Calu3 (cell line): ENCODE results near the gene LDAH. TPM values are rescaled to one million over a fixed set of nuclear protein-coding genes. Genes with fewer than 3 reads are reported as not detected.

Experiments
- BruUV-seq: library from RNA; stranded (reverse); fragments of 400-500 nt; replicated peaks from 2 replicates; lab custom pipeline; 2021; lab: Mats Ljungman, UMichigan
- CTCF ChIA-PET: fragments of 300-600 bp; sonication (Branson Sonifier 250); formaldehyde crosslinking; loops from one replicate; lab custom pipeline; 2022; ENCODE audit warnings: antibody characterized with exemption; lab: Charles Lee
- DNase-seq: peaks from one replicate; pipeline ENCODE4 v3.0.0; 2022
- H3K27ac Mint-ChIP-seq: one replicate; pipeline ENCODE4 v1.8.0; 2022; ENCODE audit warnings: mixed read lengths; ENCODE audit not compliant: unreplicated experiment
- H3K27me3 Mint-ChIP-seq: one replicate; pipeline ENCODE4 v1.8.0; 2022; ENCODE audit warnings: mixed read lengths; ENCODE audit not compliant: unreplicated experiment
- H3K36me3 Mint-ChIP-seq: one replicate; pipeline ENCODE4 v1.8.0; 2022; ENCODE audit warnings: mild to moderate bottlenecking, moderate library complexity, mixed read lengths; ENCODE audit not compliant: insufficient read depth, unreplicated experiment
- H3K4me1 Mint-ChIP-seq: one replicate; pipeline ENCODE4 v1.8.0; 2022; ENCODE audit warnings: mild to moderate bottlenecking, low read depth, mixed read lengths; ENCODE audit not compliant: unreplicated experiment
- H3K4me3 Mint-ChIP-seq: one replicate; pipeline ENCODE4 v1.8.0; 2022; ENCODE audit warnings: mild to moderate bottlenecking, low read depth, moderate library complexity, mixed read lengths; ENCODE audit not compliant: unreplicated experiment
- H3K9me3 Mint-ChIP-seq: one replicate; pipeline ENCODE4 v1.8.0; 2022; ENCODE audit warnings: low read depth, mixed read lengths; ENCODE audit not compliant: unreplicated experiment
- intact Hi-C: fragments of 100-400 bp; cut with micrococcal nuclease; formaldehyde crosslinking; loops from one replicate; pipeline ENCODE4 v1.10.0; 2022; ENCODE audit not compliant: unreplicated experiment
- total RNA-seq: library from RNA; stranded (reverse); gene quantifications from 2 replicates; pipeline ENCODE4 v1.2.3, GENCODE V29; 2022
- TF ChIP-seq, protein P1 (sequence below): fragments of 200-600 bp; IDR thresholded peaks from one replicate; pipeline ENCODE4 v1.8.0; 2022; ENCODE audit warnings: antibody characterized with exemption; ENCODE audit not compliant: unreplicated experiment

Gene LDAH
- total RNA-seq, 1 experiment from 2014 or later = 18.1 TPM

DNA sequence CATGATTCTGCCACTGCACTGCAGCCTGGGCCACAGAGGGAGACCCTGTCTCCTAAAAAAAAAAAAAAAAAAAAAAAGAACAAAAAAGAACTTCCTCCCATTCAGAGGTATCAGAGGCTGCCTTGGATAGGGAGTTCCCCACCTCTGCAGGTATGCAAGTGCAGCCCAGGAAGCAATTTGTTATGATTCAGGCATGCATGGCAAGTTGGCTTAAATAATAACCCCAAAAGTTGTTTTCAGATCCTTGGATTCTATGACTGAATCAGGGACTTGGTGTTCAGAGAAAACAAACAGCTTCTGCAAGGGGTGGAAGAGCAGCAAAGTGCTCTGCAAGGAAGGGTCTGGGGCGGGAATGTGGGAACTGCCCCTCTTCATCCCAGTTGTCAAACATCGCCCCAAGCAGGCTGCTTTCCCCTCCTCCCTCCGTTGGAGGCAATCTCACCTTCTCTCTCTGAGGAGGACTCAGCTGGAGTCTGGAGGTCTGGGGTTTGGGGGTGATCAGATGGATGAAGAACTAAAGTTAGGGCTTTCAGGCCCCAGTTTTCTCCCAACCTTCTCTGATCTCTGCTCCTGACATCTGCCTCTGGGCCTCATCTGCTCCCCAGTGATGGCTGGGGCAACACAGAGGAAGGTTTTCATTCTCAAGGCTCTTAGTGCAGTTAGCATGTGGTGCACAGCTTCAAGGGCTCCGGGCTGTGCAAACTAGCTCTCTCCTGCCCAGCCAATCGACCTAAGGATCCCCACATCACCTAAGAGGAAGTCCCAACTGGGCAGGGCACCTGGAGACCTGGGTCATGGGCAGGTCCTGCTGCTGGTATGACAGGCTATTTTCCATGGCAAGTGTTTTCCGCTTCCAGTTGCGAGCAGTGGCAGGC is 159.5 kb downstream of the LDAH start:
- H3K4me1 Mint-ChIP-seq = peaks cover 20% of the 10 kb centered on the region
- BruUV-seq = no TSS peak
- H3K9me3 Mint-ChIP-seq = no peaks in the 10 kb centered on the region
- H3K4me3 Mint-ChIP-seq = no peak overlapping the region
- CTCF ChIA-PET = interaction anchor here (0.7 to 1.7 kb wide), 4 partner anchors 12 to 470 kb away, joined by 3 to 5 read pairs (median 4); partner anchors contain the start of gene HS1BP3
- intact Hi-C loops = loop anchor here (5.0 kb wide), 2 partner anchors 94 to 254 kb away; no protein-coding TSS in a partner anchor
- TF ChIP-seq, protein P1, sequence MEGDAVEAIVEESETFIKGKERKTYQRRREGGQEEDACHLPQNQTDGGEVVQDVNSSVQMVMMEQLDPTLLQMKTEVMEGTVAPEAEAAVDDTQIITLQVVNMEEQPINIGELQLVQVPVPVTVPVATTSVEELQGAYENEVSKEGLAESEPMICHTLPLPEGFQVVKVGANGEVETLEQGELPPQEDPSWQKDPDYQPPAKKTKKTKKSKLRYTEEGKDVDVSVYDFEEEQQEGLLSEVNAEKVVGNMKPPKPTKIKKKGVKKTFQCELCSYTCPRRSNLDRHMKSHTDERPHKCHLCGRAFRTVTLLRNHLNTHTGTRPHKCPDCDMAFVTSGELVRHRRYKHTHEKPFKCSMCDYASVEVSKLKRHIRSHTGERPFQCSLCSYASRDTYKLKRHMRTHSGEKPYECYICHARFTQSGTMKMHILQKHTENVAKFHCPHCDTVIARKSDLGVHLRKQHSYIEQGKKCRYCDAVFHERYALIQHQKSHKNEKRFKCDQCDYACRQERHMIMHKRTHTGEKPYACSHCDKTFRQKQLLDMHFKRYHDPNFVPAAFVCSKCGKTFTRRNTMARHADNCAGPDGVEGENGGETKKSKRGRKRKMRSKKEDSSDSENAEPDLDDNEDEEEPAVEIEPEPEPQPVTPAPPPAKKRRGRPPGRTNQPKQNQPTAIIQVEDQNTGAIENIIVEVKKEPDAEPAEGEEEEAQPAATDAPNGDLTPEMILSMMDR = no peak
- H3K36me3 Mint-ChIP-seq = no peaks in the 10 kb centered on the region
- H3K27me3 Mint-ChIP-seq = peaks cover 92% of the 10 kb centered on the region
- no peak overlapping the region for H3K27ac Mint-ChIP-seq
- DNase-seq = no peak

DNA sequence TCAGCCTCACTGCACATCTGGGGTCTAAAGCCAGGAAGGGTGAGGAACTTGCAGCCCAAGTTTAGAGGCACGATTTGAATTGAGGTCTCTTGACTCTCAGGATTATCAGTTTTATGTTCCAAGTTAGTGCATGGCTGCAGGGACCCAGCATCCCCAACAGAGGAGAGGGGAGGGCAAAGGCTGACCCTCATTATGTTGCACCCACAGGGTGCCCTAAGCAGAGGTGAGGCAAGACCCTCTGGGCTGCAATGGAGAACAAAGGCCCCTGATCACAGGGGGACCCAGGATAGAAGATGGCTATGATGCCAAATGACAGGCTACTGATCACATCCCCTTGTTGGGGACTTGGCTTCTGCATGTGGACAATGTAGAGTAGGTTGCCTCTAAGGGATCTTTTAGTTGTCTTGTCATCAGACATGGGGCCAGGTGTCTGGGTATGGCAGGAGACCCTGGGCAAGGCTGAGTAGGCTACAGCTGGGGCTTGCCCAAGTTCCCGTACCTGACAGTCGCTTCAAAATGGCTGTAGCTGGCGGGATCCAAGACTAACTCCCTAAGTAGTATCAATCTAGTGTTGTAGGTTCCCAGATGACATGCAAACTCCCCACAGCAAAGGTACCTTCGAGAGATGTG is 160.5 kb downstream of the LDAH start:
- CTCF ChIA-PET = interaction anchor here (0.9 to 2.0 kb wide), 6 partner anchors 11 to 301 kb away, joined by 4 to 38 read pairs (median 8); partner anchors contain the start of gene HS1BP3
- no TSS peak for BruUV-seq
- peaks cover 20% of the 10 kb centered on the region for H3K4me1 Mint-ChIP-seq
- TF ChIP-seq, protein P1 = no peak
- DNase-seq = no peak
- no peaks in the 10 kb centered on the region for H3K36me3 Mint-ChIP-seq
- H3K27ac Mint-ChIP-seq = no peak overlapping the region
- peaks cover 92% of the 10 kb centered on the region for H3K27me3 Mint-ChIP-seq
- intact Hi-C loops = loop anchor here (5.0 kb wide), 2 partner anchors 95 to 255 kb away; no protein-coding TSS in a partner anchor
- H3K4me3 Mint-ChIP-seq = no peak overlapping the region
- no peaks in the 10 kb centered on the region for H3K9me3 Mint-ChIP-seq

DNA sequence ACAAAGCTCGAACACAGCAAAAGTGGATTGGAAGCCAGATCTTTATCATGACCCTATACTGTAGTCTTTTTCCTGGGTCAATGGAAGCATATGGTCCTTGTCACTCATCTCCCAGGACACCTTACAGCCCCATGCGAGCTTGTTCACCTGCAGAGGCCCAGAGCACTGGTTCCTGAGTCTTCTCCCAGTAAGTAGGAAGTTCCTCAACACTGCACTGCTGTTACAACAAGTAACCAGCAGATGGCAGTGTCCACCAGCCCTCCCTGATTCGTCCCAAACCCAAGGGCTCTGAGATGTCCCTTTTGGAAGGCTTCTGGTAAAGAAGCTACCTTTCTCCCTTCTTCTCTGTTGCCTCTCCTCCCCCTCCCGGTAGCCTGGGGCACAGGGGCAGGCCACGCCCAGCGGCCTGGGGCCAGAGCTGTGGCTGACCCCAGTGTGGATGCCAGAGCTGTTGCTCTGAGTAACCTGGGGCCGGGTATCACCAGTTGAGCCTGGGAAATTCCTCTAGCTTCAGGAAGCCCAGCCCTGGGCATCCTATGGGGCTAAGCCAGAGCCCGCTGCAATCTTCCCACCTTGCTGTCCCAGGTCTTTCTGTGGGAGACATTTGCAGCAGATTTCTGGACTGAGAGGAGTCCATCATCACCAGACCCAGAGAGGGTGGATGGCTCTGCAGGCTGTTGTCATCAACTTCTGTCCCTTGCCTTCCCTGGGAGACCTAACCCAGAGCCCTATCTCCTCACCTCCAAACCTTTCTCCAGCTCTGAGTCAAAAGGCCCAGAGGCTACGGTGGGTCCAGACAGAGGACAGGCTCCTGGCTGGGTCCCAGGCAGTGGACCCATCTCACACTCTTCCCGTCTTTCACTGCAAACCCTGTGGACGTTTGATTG is 161.2 kb downstream of the LDAH start:
- CTCF ChIA-PET = interaction anchor here (0.6 to 2.0 kb wide), 10 partner anchors 10 to 334 kb away, joined by 3 to 38 read pairs (median 4); partner anchors contain the start of gene HS1BP3
- Mint-ChIP-seq H3K36me3 (no peaks in the 10 kb centered on the region), H3K27me3 (peaks cover 95% of the 10 kb centered on the region), H3K4me1 (peaks cover 20% of the 10 kb centered on the region), H3K27ac (no peak overlapping the region), H3K4me3 (no peak overlapping the region), H3K9me3 (no peaks in the 10 kb centered on the region)
- DNase-seq = peak; percentile 72
- BruUV-seq = no TSS peak
- intact Hi-C loops = loop anchor here (1.0 to 5.0 kb wide), 5 partner anchors 96 to 457 kb away; no protein-coding TSS in a partner anchor
- TF ChIP-seq, protein P1 = peak; percentile 92
